GM18517 (cell line): ENCODE data around the gene TMEM141.
A peak's percentile ranks its signal among the peaks of the same experiment; 100 is the strongest.
"Not testable (repeated sequence)": the region's sequence is repeated elsewhere in the genome, so short reads cannot be mapped to it uniquely, and the experiment has no call there.

ENCODE experiments used
- ATAC-seq: cut with Tn5 transposase; IDR thresholded peaks from one replicate; pipeline ENCODE4 v1.9.1; 2021; ENCODE audit warnings: mild to moderate bottlenecking, moderate library complexity; ENCODE audit not compliant: unreplicated experiment

TMEM141 gene

DNA sequence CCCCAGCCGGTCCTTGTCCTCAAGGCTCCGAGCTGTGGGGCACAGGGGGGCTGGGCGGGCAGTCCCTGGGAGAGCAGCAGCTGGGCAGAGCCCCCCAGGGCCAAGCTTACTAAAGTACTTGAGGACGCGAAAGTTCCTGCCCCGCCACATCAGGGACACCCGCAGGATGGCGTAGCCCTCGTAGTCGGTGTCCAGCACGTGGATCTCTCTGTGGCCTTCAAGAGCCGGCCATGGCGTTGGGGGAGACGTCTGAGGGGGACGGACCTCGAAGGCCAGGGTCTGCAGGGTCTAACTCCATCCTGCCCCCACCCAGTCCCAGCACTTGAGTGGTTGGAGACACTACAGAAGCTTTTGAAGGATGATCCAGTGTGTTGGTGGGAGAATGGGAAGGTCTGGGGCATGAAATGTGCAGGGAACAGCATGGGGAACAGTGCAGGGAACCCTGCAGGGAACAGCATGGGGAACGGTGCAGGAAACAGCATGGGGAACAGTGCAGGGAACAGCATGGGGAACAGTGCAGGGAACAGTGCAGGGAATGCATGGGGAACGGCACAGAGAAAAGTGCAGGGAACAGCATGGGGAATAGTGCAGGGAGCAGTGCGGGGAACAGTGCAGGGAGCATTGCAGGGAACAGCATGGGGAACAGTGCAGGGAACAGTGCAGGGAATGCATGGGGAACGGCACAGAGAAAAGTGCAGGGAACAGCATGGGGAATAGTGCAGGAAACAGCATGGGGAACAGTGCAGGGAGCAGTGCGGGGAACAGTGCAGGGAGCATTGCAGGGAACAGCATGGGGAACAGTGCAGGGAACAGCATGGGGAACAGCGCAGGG, 35.6 kb upstream of the TMEM141 start:
- ATAC-seq = not testable (repeated sequence)

DNA sequence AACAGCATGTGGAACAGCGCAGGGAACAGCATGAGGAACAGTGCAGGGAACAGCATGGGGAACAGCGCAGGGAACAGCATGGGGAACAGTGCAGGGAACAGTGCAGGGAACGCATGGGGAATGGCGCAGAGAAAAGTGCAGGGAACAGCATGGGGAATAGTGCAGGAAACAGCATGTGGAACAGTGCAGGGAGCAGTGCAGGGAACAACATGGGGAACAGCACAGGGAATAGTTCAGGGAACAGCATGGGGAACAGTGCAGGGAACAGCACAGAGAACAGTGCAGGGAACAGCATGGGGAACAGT, 35.1 kb upstream of the TMEM141 start:
- no peak for ATAC-seq

DNA sequence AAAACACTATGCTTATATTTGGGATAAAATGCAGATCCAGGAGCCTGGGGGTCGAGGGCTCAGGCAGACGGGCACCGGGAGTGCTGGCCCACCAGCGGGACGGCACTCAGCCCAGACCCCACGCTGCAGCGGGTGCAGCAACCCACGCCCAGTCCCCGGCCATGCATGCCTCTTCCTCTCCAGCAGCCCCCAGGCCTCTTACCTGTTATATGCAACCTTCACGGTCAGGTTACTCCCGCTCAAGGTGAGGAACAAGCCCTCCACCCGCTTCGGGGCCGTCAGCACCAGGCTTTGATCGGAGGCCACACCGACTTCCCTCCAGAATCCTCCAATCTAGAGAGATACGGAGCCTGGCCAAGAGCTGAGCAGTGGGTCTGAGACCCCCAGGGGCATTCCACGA, 34.3 kb upstream of the TMEM141 start:
- ATAC-seq = no peak

DNA sequence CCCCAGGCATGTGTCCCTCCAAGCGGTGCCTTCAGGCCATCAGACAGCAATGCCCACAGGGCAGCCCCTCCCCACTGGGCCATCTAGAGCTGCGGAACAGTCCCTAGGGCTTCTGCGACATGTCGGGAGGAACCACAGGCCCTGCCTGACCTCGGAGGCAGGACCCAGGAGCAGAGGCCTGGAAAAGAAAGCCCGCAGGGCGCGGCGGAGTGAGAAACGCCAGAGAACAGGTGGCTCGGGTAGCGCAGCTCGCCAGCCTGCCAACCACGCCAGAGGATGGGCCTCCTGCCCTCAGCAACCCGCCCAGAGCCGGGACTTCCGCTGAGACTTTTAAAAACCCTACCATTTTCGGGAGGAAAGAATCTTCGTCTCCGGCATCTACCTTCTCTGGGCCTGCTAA, 33.8 kb upstream of the TMEM141 start:
- no peak for ATAC-seq

DNA sequence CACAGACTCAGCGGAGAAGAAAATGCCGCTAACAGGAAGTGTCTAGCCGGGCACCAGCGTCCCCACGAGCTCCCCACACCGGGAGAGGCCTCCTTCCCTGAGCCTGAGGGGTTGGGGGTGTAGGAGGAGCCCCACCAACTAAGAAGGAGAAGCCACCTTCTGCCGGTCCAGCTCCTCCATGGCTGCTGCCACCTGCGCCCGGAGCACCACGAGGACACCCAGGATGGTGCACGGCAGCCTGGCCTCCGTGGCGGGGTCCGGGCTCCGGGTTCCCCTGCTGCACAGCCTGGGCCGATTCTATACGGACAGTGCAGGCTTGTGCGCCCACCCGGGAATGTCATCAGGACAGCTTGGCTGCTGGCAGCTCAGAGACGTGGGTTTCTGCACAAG, 33.4 kb upstream of the TMEM141 start:
- ATAC-seq = no peak

DNA sequence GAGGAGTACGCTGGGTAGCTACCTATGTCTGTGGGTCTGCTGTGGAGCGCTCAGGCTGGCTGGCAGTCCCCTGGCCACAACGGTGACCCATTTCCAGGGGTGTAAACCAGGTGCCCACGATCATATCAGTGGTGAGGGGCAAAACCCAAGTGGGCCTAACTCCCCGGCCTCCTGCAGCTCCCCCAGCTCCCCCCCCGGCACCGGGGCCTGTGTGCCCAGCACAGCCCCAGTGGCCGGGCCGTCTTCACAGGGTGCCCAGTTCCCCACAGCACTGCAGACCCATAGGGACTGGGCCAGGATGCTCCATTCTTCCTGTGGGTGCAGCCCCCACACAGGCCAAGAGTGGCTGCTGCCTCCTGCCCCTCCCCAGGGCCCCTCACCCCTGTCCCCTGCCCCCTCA, 32.1 kb upstream of the TMEM141 start:
- no peak for ATAC-seq

DNA sequence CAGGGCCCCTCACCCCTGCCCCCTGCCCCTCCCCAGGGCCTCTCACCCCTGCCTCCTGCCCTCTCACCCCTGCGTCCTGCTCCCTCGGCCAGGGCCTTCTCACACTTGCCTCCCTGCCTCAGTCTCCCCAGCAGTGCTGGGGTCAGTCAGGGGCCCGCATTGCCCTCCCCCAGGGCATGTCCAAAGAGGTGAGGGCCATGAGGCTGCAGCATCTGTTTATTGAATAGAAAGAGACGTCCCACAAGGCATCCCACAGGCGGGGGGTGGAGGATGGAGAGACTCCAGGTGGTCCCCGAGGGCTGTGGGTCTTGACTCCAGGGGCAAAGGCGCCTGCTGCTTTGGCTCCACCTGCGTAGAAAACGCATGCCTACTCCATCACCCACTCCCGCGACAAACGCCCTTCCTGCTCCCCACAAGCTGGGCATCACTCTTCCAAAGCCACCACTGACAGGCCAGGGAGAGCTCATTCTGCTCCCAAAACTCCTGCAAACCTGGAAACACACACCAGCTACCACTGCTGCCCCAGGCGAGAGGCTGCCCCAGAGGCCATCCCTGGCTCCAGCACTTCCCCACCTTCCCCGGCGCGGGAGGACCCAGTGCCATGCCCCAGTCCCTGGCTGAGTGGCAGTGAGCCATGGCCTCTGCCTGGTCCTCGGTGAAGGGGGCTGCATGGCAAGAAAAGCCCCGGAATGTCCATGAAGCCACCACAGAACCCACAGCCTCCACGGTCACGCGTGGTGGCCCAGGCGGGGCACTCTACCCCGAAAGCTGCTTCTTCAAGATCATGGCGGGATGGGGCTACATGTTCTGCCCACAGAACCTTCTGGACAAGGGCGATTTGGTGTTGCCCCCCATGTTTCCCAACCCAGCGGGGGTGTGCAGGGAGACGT, 31.5 kb upstream of the TMEM141 start:
- ATAC-seq = no peak

DNA sequence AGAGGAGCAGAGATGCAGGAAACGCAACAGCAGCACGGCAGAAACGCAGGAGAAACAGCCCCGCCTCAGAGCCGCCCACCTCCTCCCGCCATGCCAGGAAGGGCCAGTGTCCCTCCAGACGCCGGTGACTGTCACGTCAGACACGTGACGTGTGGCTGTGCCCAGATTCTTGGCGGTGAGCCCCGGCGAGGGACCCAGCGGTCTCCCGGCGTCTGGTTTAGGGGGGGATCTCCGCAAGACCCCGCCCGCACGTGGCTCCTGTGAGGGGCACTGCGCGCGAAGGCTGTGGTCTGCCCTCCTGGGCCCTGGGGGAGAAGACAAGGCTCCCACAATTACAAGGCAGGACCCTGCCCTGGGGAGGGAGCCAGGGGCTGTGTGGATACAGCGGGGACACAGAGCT, 30.7 kb upstream of the TMEM141 start:
- no peak for ATAC-seq

DNA sequence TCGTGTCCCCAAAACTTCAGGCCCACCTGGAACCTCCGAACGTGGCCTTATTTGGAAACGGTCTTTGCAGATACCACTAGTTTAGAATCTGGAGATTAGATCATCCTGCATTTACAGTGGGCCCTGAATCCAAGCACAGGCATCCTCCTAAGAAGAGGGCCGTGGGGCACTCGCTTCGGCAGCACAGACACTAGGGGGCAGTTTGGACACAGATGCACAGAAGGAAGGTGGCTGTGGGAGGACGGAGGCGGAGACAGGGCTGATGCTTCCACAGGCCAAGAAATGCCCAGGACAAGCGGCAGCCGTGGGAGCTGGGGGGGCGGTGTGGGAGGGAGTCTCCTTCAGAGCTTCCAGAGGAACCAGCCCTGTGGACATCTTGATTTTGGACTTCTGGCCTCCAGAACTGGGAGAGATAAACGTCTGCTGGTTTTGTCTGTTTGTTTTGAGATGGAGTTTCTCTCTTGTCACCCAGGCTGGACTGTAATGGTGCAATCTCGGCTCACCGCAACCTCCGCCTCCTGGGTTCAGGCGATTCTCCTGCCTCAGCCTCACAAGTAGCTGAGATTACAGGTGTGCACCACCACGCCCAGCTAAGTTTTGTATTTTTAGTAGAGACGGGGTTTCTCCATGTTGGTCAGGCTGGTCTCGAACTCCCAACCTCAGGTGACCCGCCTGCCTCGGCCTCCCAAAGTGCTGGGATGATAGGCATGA, 30.2 kb upstream of the TMEM141 start:
- not testable (repeated sequence) for ATAC-seq

DNA sequence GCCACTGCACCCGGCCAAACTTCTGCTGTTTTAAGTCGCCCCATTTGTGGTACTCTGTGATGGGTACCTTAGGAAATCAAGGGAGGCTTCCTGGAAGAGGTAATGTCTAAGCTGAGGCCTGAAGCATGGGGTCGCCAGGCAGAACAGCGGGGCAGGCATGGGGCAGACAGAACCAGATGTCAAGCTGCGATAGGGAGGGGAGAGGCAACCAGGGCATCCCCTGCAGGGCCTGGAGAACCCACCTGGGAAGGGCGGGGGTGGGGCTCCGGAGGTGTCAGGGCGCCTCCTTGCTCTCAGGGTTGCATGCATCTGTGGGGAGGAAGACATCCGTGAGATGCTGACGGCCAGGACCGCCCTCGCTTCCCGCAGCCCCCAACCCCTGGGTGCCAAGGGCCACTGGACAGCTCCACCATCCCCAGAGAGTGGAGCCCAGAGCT, 29.6 kb upstream of the TMEM141 start:
- ATAC-seq = no peak

DNA sequence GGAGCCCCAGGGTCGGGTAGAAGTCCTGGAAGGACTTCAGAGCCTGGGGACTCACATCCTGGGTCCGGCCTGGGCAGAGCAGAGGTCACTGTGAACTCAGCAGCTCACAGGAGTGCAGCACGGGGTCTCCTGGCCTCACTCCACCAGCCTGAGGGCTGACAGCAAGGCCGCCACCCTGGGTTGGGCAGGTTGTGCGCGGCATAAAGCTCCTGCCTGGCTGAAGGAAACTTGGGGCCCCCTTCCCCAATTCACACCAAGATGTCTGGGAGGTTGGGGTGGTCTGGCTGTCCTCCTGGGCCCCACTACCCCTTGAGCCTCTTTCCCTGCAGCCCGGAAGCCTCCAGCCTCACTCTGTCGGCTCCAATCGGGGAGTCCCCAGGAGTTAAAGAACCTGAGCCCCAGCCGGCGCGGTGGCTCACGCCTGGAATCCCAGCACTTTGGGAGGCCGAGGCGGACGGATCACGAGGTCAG, 28.9 kb upstream of the TMEM141 start:
- no peak for ATAC-seq

DNA sequence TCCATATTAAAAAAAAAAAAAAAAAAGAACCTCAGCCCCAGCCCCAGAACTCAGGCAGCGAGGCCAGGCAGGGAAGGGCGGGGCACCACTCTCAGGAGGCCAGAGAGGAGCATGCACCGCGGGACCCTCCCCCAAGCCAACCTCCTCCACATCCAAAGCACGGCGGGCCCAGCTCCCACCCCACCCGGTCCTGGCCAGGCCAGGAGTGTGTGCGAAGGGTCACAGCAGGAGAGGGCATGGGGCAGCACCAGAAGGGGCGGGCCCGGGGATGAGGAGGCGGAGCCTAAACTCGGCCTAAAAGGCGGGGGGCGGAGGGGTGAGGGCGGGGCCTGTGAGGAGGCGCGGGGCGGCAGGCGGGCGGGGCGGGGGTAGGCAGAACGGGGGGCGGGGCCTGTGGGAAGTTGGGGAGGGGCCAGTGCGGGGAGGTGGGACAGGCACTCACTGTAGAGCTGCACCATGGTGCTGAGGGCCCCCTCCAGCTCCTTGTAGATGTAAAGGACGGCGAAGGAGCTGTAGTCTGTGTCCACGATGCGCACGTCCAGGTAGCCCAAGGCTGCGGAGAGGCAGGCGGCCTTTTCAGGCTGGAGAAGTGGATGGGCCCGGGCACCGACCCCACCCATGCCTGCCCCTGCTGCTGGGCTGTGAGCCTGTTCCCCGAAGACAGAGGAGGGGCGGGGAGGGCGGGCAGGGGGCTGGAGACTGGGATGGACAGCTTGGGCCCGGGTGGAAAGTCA, 28.1 kb upstream of the TMEM141 start:
- ATAC-seq = no peak

DNA sequence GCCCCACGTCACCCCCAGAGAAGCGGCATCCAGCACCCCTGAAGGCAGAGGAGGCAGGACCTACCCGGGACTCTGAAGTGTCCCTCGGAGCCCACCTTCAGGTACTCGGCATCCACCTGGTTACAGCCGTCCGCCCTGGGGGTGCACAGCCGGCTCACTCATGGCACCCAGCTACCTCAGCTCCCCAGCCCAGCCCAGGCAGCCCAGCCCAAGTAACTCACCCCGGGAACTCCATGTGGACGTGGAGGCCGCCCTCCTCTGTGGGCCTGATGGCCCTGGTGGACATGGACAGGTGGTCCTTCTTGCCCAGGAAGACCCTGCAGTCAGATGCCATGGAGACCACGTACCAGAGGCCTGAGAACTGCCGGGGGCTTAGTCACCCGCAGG, 27.5 kb upstream of the TMEM141 start:
- ATAC-seq = no peak

DNA sequence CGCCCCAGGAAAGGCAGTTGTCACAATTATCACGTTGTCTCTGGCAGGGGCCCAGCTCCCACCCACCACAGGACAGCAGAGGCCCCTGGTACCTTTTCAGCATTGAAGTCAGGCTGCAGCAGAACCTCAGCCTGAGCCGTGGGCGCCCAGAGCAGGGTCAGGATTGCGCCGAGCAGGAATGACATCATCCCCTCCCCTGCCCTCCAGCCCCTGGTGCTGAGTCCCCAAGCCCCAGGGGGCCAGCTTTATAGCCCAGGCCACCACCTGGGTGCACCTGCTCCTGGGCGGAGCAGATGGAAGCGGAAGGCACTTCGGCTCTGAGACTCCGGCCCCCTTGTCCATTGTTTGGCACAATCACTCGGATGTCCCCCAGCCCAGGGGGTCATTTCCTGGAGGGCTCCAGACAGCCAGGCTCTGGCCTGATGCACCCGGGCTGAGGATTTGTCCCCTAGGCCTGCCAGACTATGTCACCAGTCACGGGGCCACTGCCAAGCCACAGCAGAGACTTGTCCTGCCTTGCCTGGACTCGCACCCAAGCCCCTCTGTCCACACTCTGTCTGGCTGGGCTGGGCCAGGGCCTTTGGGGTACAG, 26.7 kb upstream of the TMEM141 start, which contains the start of gene LCN15:
Gene LCN15 (minus strand): TSS at position 218 of the 591 bp plus-strand sequence. CDS start 30 bp downstream, at position 188.
- ATAC-seq = no peak

DNA sequence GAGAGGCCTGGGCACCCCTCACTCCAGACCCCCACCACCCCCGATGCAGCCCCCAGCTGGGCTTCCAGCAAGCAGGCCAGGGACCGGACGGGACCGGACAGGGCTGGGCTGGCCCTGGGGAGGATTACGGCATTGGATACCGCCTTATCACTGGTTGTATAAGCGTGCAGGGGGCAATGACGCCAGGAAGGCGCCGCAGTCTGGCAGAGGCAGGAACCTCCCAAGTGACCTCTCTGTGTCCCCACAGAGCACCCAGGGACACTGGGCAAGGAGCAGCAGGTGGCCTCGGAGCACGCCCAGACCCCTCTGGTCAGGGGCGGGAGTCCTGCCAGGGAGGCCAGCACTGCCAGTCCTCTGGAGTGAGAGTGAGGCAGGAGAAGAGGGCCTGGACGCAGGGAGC, 26.1 kb upstream of the TMEM141 start:
- no peak for ATAC-seq

DNA sequence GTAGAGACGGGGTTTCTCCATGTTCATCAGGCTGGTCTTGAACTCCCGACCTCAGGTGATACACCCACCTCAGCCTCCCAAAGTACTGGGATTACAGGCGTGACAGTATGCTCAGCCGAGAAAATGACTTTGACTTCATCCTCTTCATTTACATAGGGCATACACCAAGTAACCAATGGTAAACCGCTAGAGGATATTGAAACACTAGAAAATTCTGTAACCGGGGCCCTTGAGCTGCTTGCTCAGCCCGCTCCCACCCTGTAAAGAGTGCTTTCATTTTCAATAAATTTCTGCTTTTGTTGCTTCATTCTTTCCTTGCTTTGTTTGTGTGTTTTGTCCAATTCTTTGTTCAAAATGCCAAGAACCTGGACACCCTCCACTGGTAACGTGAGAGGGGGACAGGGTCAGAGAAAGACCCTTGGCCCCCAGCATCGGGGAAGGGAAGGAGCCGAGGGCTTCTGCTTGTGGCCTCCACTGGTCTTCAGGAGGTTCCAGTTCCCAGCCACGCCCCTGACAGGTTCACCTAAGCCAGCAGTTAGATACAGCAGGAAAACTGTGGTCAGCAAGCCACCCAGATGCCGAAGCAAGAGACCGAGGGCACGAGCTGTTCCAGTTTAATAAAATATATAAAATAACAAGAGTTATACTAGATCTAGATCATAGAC, 25.3 kb upstream of the TMEM141 start:
- peak; percentile 81 for ATAC-seq

DNA sequence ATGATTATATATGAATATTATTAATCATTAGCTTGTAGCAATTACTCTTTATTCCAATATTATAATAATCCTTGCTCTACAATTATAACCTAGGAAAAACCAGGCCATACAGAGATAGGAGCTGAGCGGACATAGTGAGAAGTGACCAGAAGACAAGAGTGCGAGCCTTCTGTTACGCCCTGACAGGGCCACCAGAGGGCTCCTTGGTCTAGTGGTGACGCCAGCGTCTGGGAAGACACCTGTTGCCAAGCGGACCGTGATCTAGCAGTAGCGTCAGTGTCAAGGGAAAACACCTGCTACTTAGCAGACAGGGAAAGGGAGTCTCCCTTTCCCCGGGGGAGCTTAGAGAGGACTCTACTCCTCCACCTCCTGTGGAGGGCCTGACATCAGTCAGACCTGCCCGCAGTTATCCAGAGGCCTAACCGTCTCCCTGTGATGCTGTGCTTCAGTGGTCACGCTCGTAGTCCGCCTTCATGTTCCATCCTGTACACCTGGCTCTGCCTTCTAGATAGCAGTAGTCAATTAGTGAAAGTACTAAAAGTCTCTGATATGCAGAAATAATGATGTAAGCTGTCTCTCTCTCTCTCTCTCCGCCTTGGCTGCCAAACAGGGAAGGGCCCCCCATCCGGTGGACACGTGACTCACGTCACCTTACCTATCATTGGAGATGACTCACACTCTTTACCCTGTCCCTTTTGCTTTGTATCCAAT, 24.6 kb upstream of the TMEM141 start:
- ATAC-seq = not testable (repeated sequence)

DNA sequence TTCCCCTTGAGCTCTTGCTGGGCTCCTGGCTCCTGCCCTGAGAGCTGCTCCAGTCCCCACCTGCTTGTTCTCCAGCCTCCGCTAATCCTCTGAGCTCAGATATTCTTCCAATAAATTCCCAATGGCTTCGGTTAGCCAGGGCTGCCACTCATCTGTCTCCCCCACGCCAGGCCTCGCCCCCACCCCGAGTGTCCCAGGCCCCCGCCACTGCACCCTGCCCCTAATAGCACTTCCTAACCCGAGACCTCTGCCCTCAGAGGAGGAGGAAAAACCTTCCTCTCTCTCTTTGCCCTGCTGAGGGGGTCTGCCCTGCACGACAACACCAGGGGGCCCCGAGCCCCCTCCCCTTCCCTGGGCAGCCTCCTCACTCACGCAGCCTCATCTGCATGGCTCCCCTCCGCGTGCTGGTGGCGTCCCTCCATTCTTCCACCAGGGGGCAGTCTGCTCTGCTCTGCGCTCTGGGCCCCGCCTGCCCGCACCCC, 21.4 kb upstream of the TMEM141 start:
- no peak for ATAC-seq

DNA sequence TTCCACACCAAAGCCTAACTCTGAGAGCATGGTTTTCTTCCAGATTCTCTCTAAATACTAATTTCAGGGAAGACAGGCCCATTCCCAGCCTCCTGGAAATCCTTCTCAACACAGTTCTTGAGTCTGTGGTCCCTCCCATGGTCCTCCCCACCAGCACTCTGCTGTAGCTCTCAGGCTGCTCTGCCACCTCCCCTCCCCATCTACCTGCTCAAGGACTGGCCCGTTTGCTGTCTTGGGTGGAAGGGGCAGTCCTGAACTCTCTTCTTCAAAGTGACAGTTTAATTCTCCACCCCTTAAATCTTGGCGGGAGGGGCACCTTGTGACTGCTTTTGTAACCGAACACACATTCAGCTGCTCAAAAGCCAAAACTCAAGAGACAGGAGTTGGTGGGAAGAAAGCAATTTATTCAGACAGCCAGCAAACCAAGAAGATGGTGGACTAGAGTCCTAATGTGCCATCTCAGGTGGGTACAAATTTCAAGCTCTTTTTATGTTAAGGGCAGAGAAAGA, 19.2 kb upstream of the TMEM141 start:
- no peak for ATAC-seq
